Mammary epithelial cell (primary cell): Measurements from ENCODE around the gene EXOC6B.

Experiments
- CTCF ChIP-seq, 2 donors: IDR thresholded peaks in 1 of 2; conservative IDR thresholded peaks in 1 of 2; 2 replicates each; pipeline ENCODE4 v1.5.1; 2011 to 2012; ENCODE audit warnings: inconsistent platforms in 2 of 2, low read length in 2 of 2, mild to moderate bottlenecking in 2 of 2, control low read depth in 1 of 2, low read depth in 1 of 2; ENCODE audit not compliant: insufficient read depth in 1 of 2; ENCODE audit errors: extremely low read depth in 1 of 2
- EZH2 ChIP-seq: IDR thresholded peaks from 2 replicates; pipeline ENCODE4 v1.6.1; 2012; ENCODE audit warnings: low read length, inconsistent platforms, borderline replicate concordance

GRCh38 chr2:72576861-72577260, 249.0 kb downstream of the EXOC6B start:
- no peak for TF ChIP-seq CTCF (conservative IDR thresholded peaks at IDR 0.05 in 1 of 2, IDR thresholded peaks at IDR 0.05 in 1 of 2; ENCODE audit: extremely low read depth in 1 of 2, insufficient read depth in 1 of 2, low read depth in 1 of 2, low read length in 2 of 2)
- no peak for TF ChIP-seq EZH2
